ENCODE data around the gene KRT83. TPM values are rescaled to one million over a fixed set of nuclear protein-coding genes. Genes with fewer than 3 reads are reported as not detected.

The KRT83 gene
- total and polyA plus RNA-seq, 10 of the 15 experiments (the other 5 are each of a cell fraction or from before 2014, with no cell fraction given): not detected

DNA sequence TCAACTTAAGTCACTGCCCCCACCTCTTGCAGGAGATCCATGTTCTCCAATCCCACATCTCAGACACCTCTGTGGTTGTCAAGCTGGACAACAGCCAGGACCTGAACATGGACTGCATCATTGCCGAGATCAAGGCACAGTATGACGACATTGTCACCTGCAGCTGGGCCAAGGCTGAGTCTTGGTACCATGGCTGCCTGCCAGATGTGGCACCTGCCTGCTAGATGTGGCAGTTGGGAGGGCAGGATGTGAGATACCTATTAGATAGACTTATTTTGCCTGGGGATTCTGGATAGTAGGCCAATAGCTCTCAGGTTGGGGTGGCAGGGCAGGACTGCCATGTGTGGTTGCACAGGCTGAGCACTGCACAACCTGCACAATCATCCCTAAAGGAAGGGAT is 54.7 kb downstream of the KRT83 start (continued):
- TF ChIP-seq, protein P1, sequence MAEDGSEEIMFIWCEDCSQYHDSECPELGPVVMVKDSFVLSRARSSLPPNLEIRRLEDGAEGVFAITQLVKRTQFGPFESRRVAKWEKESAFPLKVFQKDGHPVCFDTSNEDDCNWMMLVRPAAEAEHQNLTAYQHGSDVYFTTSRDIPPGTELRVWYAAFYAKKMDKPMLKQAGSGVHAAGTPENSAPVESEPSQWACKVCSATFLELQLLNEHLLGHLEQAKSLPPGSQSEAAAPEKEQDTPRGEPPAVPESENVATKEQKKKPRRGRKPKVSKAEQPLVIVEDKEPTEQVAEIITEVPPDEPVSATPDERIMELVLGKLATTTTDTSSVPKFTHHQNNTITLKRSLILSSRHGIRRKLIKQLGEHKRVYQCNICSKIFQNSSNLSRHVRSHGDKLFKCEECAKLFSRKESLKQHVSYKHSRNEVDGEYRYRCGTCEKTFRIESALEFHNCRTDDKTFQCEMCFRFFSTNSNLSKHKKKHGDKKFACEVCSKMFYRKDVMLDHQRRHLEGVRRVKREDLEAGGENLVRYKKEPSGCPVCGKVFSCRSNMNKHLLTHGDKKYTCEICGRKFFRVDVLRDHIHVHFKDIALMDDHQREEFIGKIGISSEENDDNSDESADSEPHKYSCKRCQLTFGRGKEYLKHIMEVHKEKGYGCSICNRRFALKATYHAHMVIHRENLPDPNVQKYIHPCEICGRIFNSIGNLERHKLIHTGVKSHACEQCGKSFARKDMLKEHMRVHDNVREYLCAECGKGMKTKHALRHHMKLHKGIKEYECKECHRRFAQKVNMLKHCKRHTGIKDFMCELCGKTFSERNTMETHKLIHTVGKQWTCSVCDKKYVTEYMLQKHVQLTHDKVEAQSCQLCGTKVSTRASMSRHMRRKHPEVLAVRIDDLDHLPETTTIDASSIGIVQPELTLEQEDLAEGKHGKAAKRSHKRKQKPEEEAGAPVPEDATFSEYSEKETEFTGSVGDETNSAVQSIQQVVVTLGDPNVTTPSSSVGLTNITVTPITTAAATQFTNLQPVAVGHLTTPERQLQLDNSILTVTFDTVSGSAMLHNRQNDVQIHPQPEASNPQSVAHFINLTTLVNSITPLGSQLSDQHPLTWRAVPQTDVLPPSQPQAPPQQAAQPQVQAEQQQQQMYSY (CRISPR knock-in tag; IDR thresholded peaks at IDR 0.05): no peak
- TF ChIP-seq MTA2 (IDR thresholded peaks at IDR 0.05; ENCODE audit: low read depth): no peak
- no peak for TF ChIP-seq EED (IDR thresholded peaks at IDR 0.05; ENCODE audit: low read depth)
- no peak for TF ChIP-seq SREBF2 (IDR thresholded peaks at IDR 0.05; ENCODE audit: low read length)
- TF ChIP-seq, protein P2, sequence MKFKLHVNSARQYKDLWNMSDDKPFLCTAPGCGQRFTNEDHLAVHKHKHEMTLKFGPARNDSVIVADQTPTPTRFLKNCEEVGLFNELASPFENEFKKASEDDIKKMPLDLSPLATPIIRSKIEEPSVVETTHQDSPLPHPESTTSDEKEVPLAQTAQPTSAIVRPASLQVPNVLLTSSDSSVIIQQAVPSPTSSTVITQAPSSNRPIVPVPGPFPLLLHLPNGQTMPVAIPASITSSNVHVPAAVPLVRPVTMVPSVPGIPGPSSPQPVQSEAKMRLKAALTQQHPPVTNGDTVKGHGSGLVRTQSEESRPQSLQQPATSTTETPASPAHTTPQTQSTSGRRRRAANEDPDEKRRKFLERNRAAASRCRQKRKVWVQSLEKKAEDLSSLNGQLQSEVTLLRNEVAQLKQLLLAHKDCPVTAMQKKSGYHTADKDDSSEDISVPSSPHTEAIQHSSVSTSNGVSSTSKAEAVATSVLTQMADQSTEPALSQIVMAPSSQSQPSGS (IDR thresholded peaks at IDR 0.05; ENCODE audit: low read length): no peak
- no peak for TF ChIP-seq HDAC2 (IDR thresholded peaks at IDR 0.05)
- no peak for TF ChIP-seq ZSCAN29 (IDR thresholded peaks at IDR 0.05)
- TF ChIP-seq ASH2L (IDR thresholded peaks at IDR 0.05; ENCODE audit: borderline replicate concordance, low read depth): no peak

DNA sequence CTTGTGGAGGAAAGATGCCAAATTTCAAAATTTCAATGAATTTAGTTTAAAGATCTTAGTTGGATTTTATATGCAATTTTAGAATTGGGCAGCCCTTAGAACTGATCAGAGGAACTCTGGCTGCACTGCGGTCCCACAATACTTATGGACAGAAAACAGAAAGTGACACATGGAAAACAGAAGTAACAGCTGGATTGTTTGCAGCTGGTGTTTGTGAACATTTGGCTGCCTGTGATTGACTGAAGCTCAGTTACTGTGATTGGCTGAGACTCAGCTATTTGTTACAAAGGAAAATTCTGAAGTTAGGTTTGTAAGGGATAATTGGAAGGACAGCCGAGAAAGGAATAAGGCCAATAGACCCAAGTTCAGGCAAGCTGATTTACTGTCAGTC is 56.8 kb downstream of the KRT83 start:
- BruUV-seq (replicated peaks): no TSS peak
- intact Hi-C loops (cut with micrococcal nuclease; ENCODE audit: unreplicated experiment): no loop called here
- Histone ChIP-seq H3K4me1 (ENCODE audit: control insufficient read depth, insufficient read depth, low read length) (no peaks in the 10 kb centered on the region), H3K36me3 (ENCODE audit: control insufficient read depth in 2 of 2, insufficient read depth in 2 of 2, low read length in 1 of 2) (no peaks in the 10 kb centered on the region), H3K4me3 (no peak overlapping the region), H2AFZ (ENCODE audit: control insufficient read depth, low read depth, low read length) (no peak overlapping the region), H3K27me3 (replicated peaks in 1 of 2; ENCODE audit: control insufficient read depth in 2 of 2, insufficient read depth in 2 of 2, low read length in 1 of 2) (0 out of 4 replicates have a peak, but pooled peaks cover 0 to 3% of the 10 kb centered on the region in 2 experiments), H3K9me3 (replicated peaks; ENCODE audit: control insufficient read depth, insufficient read depth, low read length) (no peaks in the 10 kb centered on the region; the same call in 2 of the 3 replicates), H3K4me2 (ENCODE audit: control insufficient read depth, insufficient read depth) (no peak overlapping the region), H4K20me1 (ENCODE audit: control insufficient read depth, insufficient read depth) (no peaks in the 10 kb centered on the region), H3K9ac (ENCODE audit: control insufficient read depth, insufficient read depth, low read length) (no peak overlapping the region), H3K27ac (ENCODE audit: control insufficient read depth, insufficient read depth) (no peak overlapping the region), H3K79me2 (ENCODE audit: control insufficient read depth, insufficient read depth, low read length) (no peaks in the 10 kb centered on the region)
- no peak for TF ChIP-seq KLF5 (IDR thresholded peaks at IDR 0.05; ENCODE audit: partially characterized antibody)
- TF ChIP-seq, protein P3, sequence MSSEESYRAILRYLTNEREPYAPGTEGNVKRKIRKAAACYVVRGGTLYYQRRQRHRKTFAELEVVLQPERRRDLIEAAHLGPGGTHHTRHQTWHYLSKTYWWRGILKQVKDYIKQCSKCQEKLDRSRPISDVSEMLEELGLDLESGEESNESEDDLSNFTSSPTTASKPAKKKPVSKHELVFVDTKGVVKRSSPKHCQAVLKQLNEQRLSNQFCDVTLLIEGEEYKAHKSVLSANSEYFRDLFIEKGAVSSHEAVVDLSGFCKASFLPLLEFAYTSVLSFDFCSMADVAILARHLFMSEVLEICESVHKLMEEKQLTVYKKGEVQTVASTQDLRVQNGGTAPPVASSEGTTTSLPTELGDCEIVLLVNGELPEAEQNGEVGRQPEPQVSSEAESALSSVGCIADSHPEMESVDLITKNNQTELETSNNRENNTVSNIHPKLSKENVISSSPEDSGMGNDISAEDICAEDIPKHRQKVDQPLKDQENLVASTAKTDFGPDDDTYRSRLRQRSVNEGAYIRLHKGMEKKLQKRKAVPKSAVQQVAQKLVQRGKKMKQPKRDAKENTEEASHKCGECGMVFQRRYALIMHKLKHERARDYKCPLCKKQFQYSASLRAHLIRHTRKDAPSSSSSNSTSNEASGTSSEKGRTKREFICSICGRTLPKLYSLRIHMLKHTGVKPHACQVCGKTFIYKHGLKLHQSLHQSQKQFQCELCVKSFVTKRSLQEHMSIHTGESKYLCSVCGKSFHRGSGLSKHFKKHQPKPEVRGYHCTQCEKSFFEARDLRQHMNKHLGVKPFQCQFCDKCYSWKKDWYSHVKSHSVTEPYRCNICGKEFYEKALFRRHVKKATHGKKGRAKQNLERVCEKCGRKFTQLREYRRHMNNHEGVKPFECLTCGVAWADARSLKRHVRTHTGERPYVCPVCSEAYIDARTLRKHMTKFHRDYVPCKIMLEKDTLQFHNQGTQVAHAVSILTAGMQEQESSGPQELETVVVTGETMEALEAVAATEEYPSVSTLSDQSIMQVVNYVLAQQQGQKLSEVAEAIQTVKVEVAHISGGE (CRISPR knock-in tag; IDR thresholded peaks at IDR 0.05): no peak
- no peak for TF ChIP-seq ETV6 (conservative IDR thresholded peaks at IDR 0.05 in 1 of 2, IDR thresholded peaks at IDR 0.05 in 1 of 2; ENCODE audit: borderline replicate concordance in 1 of 2, low read depth in 1 of 2)
- TF ChIP-seq SMAD1 (IDR thresholded peaks at IDR 0.05; ENCODE audit: low read depth, partially characterized antibody): no peak
- TF ChIP-seq MYC (IDR thresholded peaks at IDR 0.05; ENCODE audit: insufficient read depth, insufficient read length, insufficient replicate concordance, low read length, severe bottlenecking): no peak
- SMC1A ChIA-PET (ENCODE audit: uncharacterized antibody, unreplicated experiment): interaction anchor here (0.6 kb wide), 1 partner anchor 197 kb away, joined by 3 read pairs; no protein-coding TSS in a partner anchor
- CTCF ChIA-PET: interaction anchor here (1.2 to 2.8 kb wide), 3 partner anchors 8 to 42 kb away, joined by 3 to 19 read pairs (median 6); no protein-coding TSS in a partner anchor
- in situ Hi-C loops (cut with MboI): no loop called here
- DNase-seq (ENCODE audit: low read depth, low spot score) (no peak), ATAC-seq (no peak; the same call in 2 of the 3 replicates), FAIRE-seq (no peak)
- RAD21 ChIA-PET (ENCODE audit: unreplicated experiment): no interaction called here
- POLR2A ChIA-PET: no interaction called here
- WGBS (ENCODE audit: insufficient coverage, insufficient replicate concordance, low lambda C conversion rate, missing lambda C conversion rate): 96% methylated on average over 2 of the region's 2 CpGs

Data from GM12878 (cell line).